HepG2 (cell line): ENCODE data around the gene FBXO2. TPM values are rescaled to one million over a fixed set of nuclear protein-coding genes. Genes with fewer than 3 reads are reported as not detected.

ENCODE experiments used
- DPF2 ChIP-seq: sonication (generic); formaldehyde crosslinking; IDR thresholded peaks from 2 replicates; pipeline ENCODE4 v1.4.0; 2020; ENCODE audit warnings: mild to moderate bottlenecking, low read depth, missing genetic modification reagents, borderline replicate concordance
- FOXM1 ChIP-seq: sonication (generic); formaldehyde crosslinking; IDR thresholded peaks from 2 replicates; pipeline ENCODE4 v1.5.0; 2020; ENCODE audit warnings: missing genetic modification reagents
- GLI4 ChIP-seq: sonication (generic); formaldehyde crosslinking; IDR thresholded peaks from 2 replicates; pipeline ENCODE4 v1.5.1; 2020; ENCODE audit warnings: missing genetic modification reagents, mild to moderate bottlenecking, moderate library complexity, borderline replicate concordance
- HOXA3 ChIP-seq: sonication (generic); formaldehyde crosslinking; IDR thresholded peaks from 2 replicates; pipeline ENCODE4 v1.5.0; 2020; ENCODE audit warnings: missing genetic modification reagents
- HOXA7 ChIP-seq: sonication (generic); formaldehyde crosslinking; IDR thresholded peaks from 2 replicates; pipeline ENCODE4 v1.8.1; 2022; ENCODE audit warnings: mild to moderate bottlenecking, missing genetic modification reagents, moderate library complexity
- IKZF1 ChIP-seq: fragments of 450-650 bp; IDR thresholded peaks from 2 replicates; pipeline ENCODE4 v1.7.1; 2016
- LRRFIP1 ChIP-seq: sonication (generic); formaldehyde crosslinking; conservative IDR thresholded peaks from 2 replicates; pipeline ENCODE4 v1.4.0; 2020; ENCODE audit warnings: missing genetic modification reagents
- NRL ChIP-seq: sonication (generic); formaldehyde crosslinking; IDR thresholded peaks from 2 replicates; pipeline ENCODE4 v1.5.0; 2020; ENCODE audit warnings: missing genetic modification reagents, mild to moderate bottlenecking, moderate library complexity, borderline replicate concordance
- THAP9 ChIP-seq: sonication (generic); formaldehyde crosslinking; IDR thresholded peaks from 2 replicates; pipeline ENCODE4; 2020; ENCODE audit warnings: missing genetic modification reagents, mild to moderate bottlenecking, borderline replicate concordance
- TSC22D2 ChIP-seq: sonication (generic); formaldehyde crosslinking; IDR thresholded peaks from 2 replicates; pipeline ENCODE4 v1.5.1; 2020; ENCODE audit warnings: missing genetic modification reagents, mild to moderate bottlenecking, borderline replicate concordance
- WIZ ChIP-seq: sonication (generic); formaldehyde crosslinking; IDR thresholded peaks from 2 replicates; pipeline ENCODE4 v1.5.1; 2020; ENCODE audit warnings: mild to moderate bottlenecking, missing genetic modification reagents
- ZEB1 ChIP-seq: IDR thresholded peaks from 2 replicates; pipeline ENCODE4 v1.6.1; 2012; ENCODE audit warnings: mild to moderate bottlenecking, low read depth, inconsistent platforms; ENCODE audit not compliant: insufficient replicate concordance
- ZNF253 ChIP-seq: sonication (generic); formaldehyde crosslinking; IDR thresholded peaks from 2 replicates; pipeline ENCODE4 v1.8.0; 2022; ENCODE audit warnings: mild to moderate bottlenecking, missing genetic modification reagents, borderline replicate concordance
- ZNF282 ChIP-seq: fragments of 450-650 bp; IDR thresholded peaks from 2 replicates; pipeline ENCODE4 v1.6.1; 2018; ENCODE audit not compliant: partially characterized antibody
- ZNF670 ChIP-seq: sonication (generic); formaldehyde crosslinking; IDR thresholded peaks from 2 replicates; pipeline ENCODE4 v1.8.0; 2022; ENCODE audit warnings: mild to moderate bottlenecking, missing genetic modification reagents, borderline replicate concordance
- ZSCAN22 ChIP-seq: sonication (generic); formaldehyde crosslinking; IDR thresholded peaks from 2 replicates; pipeline ENCODE4 v1.4.0; 2020; ENCODE audit warnings: mild to moderate bottlenecking, missing genetic modification reagents
- polyA plus RNA-seq, 8 experiments: library from polyadenylated mRNA; depleted of rRNA in 3 of 8; stranded (reverse) in 7 of 8; unstranded in 1 of 8; fragments of >200 nt; fragmentation: Illumina TruSeq in 4 of 8; extraction: Trizol in 4 of 8; gene quantifications; 2 replicates each; pipeline versions ENCODE4 v1.2.1 to v1.2.3, GENCODE V29; 2011 to 2016; ENCODE audit warnings: low read depth in 4 of 8, missing spikeins in 1 of 8, mixed read lengths in 1 of 8; ENCODE audit not compliant: insufficient read depth in 1 of 8
- total RNA-seq, 5 experiments: library from RNA; depleted of rRNA; stranded (reverse); fragments of >200 nt; fragmentation: Illumina TruSeq; extraction: Trizol; gene quantifications; 2 replicates each; pipeline ENCODE4 v1.2.3, GENCODE V29; 2016; ENCODE audit warnings: low read depth in 1 of 5
- TF ChIP-seq, protein P1 (sequence below): sonication (generic); formaldehyde crosslinking; IDR thresholded peaks from 2 replicates; pipeline ENCODE4 v1.5.1; 2020; ENCODE audit warnings: mild to moderate bottlenecking, missing genetic modification reagents, moderate library complexity
- TF ChIP-seq, protein P2 (sequence below): sonication (generic); formaldehyde crosslinking; conservative IDR thresholded peaks from 2 replicates; pipeline ENCODE4 v1.8.0; 2022; ENCODE audit warnings: low read depth, missing genetic modification reagents

Gene FBXO2
- total and polyA plus RNA-seq, 2 of the 13 experiments (the other 11 are each of a cell fraction or from before 2014, with no cell fraction given): 79.3 to 112 TPM

DNA sequence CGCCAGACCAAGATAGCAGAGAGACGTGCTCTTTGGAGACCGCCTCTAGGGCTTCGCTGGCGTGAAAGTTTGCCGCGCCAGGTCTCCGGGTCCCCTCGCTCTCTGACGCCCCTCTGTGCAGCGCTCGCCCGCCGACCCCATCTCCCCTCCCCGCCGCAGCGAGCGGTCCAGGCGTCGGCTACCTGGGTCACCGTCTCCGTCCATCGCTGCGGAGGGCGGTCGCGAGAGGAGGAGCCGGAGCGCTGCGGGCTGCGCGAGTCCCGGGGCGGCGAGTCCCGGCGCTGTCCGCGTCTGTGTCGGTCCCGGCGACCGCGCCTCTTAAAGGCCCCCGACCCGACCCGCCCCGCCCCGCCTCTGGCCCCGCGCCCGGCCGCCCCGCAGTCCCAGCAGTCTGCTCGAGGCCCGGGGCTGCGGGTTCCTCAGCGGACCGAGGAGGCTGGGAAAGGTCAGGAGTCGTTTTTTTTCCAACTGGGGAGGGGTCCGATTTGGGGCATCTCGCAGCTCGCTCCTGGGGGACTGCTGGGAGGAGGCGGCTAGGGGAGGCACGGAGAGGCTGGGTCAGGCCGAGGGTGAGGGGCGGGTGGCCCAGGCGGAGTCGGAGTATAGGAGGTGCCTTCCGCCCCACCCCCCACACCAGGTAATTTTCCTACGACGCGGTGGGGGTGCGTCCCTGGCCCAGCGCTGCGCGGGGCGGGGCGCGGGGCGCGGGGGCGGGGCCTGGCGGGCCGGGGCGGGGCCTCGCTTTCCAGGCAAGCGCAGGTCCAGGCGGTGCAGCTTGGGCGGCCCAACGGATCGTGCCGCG is at the start of gene FBXO2, which contains the start of gene FBXO44 (continued):
- no peak for TF ChIP-seq ZNF282
- no peak for TF ChIP-seq ZNF670
- TF ChIP-seq ZNF253 (CRISPR knock-in tag): peak; percentile 25; the same call in 1 of the 2 replicates
- TF ChIP-seq ZSCAN22: no peak
- no peak; the same call in 1 of the 2 replicates for TF ChIP-seq HOXA3 (CRISPR knock-in tag)
- no peak for TF ChIP-seq FOXM1
- no peak for TF ChIP-seq HOXA7 (CRISPR knock-in tag)
- TF ChIP-seq WIZ (CRISPR knock-in tag): no peak
- TF ChIP-seq DPF2 (CRISPR knock-in tag): no peak
- TF ChIP-seq, protein P1, sequence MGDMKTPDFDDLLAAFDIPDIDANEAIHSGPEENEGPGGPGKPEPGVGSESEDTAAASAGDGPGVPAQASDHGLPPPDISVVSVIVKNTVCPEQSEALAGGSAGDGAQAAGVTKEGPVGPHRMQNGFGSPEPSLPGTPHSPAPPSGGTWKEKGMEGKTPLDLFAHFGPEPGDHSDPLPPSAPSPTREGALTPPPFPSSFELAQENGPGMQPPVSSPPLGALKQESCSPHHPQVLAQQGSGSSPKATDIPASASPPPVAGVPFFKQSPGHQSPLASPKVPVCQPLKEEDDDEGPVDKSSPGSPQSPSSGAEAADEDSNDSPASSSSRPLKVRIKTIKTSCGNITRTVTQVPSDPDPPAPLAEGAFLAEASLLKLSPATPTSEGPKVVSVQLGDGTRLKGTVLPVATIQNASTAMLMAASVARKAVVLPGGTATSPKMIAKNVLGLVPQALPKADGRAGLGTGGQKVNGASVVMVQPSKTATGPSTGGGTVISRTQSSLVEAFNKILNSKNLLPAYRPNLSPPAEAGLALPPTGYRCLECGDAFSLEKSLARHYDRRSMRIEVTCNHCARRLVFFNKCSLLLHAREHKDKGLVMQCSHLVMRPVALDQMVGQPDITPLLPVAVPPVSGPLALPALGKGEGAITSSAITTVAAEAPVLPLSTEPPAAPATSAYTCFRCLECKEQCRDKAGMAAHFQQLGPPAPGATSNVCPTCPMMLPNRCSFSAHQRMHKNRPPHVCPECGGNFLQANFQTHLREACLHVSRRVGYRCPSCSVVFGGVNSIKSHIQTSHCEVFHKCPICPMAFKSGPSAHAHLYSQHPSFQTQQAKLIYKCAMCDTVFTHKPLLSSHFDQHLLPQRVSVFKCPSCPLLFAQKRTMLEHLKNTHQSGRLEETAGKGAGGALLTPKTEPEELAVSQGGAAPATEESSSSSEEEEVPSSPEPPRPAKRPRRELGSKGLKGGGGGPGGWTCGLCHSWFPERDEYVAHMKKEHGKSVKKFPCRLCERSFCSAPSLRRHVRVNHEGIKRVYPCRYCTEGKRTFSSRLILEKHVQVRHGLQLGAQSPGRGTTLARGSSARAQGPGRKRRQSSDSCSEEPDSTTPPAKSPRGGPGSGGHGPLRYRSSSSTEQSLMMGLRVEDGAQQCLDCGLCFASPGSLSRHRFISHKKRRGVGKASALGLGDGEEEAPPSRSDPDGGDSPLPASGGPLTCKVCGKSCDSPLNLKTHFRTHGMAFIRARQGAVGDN: peak; percentile 54
- no peak for TF ChIP-seq TSC22D2
- TF ChIP-seq THAP9 (CRISPR knock-in tag): no peak
- TF ChIP-seq GLI4: no peak
- TF ChIP-seq NRL (CRISPR knock-in tag): no peak
- TF ChIP-seq, protein P2, sequence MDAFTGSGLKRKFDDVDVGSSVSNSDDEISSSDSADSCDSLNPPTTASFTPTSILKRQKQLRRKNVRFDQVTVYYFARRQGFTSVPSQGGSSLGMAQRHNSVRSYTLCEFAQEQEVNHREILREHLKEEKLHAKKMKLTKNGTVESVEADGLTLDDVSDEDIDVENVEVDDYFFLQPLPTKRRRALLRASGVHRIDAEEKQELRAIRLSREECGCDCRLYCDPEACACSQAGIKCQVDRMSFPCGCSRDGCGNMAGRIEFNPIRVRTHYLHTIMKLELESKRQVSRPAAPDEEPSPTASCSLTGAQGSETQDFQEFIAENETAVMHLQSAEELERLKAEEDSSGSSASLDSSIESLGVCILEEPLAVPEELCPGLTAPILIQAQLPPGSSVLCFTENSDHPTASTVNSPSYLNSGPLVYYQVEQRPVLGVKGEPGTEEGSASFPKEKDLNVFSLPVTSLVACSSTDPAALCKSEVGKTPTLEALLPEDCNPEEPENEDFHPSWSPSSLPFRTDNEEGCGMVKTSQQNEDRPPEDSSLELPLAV (CRISPR knock-in tag): no peak
- TF ChIP-seq LRRFIP1 (CRISPR knock-in tag): no peak
- TF ChIP-seq IKZF1: no peak
- peak; percentile 63 for TF ChIP-seq ZEB1
